HepG2 (cell line): ENCODE measurements around the gene NACC2. TPM values are rescaled to one million over a fixed set of nuclear protein-coding genes. Genes with fewer than 3 reads are reported as not detected.

Source experiments
- ATAC-seq: fragments of 200-7000 bp; cut with Tn5 transposase; 3 replicates; pipeline ENCODE4 v1.9.1; 2020; ENCODE audit warnings: mild to moderate bottlenecking, moderate library complexity
- BruUV-seq: library from RNA; stranded (reverse); fragments of 400-500 nt; replicated peaks from 2 replicates; lab custom pipeline; 2021; lab: Mats Ljungman, UMichigan
- CTCF ChIA-PET: fragments of 300-600 bp; formaldehyde crosslinking; extraction: SDS; loops from one replicate; lab custom pipeline; 2021; ENCODE audit warnings: low total read pairs, inconsistent platforms, low intra/inter-chr PET ratio; lab: Yijun Ruan, JAX
- POLR2A ChIA-PET: fragments of 350-600 bp; sonication (Branson Sonifier 250); formaldehyde crosslinking; loops from one replicate; lab custom pipeline; 2020; ENCODE audit warnings: antibody characterized with exemption, inconsistent platforms; lab: Yijun Ruan, JAX
- DNase-seq: peaks from one replicate; pipeline ENCODE4 v3.0.0-alpha.2; 2015; ENCODE audit warnings: low spot score
- FAIRE-seq: peaks from 3 replicates; lab custom pipeline; 2011; peaks lifted over from hg19 to GRCh38; lab: Jason Lieb, UNC
- H2AFZ ChIP-seq: one replicate; pipeline ENCODE4 v1.6.1; 2011; ENCODE audit warnings: low read length, inconsistent platforms
- H3K27ac ChIP-seq: fragments of 300-600 bp; 3 replicates; pipeline ENCODE4 v1.8.0; 2011; ENCODE audit warnings: mixed run types, mild to moderate bottlenecking, mixed read lengths, low read length, inconsistent platforms; ENCODE audit not compliant: insufficient read depth; ENCODE audit errors: extremely low read length
- H3K27me3 ChIP-seq, 2 experiments: fragments of 200-600 bp in 1 of 2; 2 replicates in 1 of 2; 3 replicates in 1 of 2; pipeline versions ENCODE4 v1.6.0 to v1.8.0; 2011; ENCODE audit warnings: low read length in 2 of 2, mild to moderate bottlenecking in 2 of 2, moderate library complexity in 2 of 2, inconsistent platforms in 1 of 2; ENCODE audit not compliant: insufficient read depth in 2 of 2, control insufficient read depth in 1 of 2
- H3K36me3 ChIP-seq, 2 experiments: fragments of 200-600 bp in 1 of 2; replicated peaks in 1 of 2; 2 replicates in 1 of 2; 3 replicates in 1 of 2; pipeline versions ENCODE4 v1.5.1 to v1.8.0; 2011; ENCODE audit warnings: low read length in 2 of 2, inconsistent platforms in 1 of 2; ENCODE audit not compliant: insufficient read depth in 2 of 2, control insufficient read depth in 1 of 2
- H3K4me1 ChIP-seq: 2 replicates; pipeline ENCODE4 v1.5.1; 2012; ENCODE audit warnings: low read length, inconsistent platforms; ENCODE audit not compliant: insufficient read depth
- H3K4me2 ChIP-seq: 2 replicates; pipeline ENCODE4 v1.6.0; 2011; ENCODE audit warnings: low read depth, low read length, inconsistent platforms
- H3K4me3 ChIP-seq, 3 experiments: fragments of 200-600 bp in 1 of 3; sonication (generic), shearing (Covaris generic) in 1 of 3; replicated peaks in 1 of 3; 2 replicates each; pipeline ENCODE4 v1.5.1; 2011 to 2016; ENCODE audit warnings: low read length in 3 of 3, inconsistent platforms in 2 of 3, low read depth in 2 of 3, mild to moderate bottlenecking in 2 of 3, control low read depth in 1 of 3, mixed read lengths in 1 of 3; ENCODE audit not compliant: insufficient read depth in 1 of 3
- H3K79me2 ChIP-seq: one replicate; pipeline ENCODE4 v1.6.1; 2011; ENCODE audit warnings: low read length, inconsistent platforms; ENCODE audit not compliant: insufficient read depth
- H3K9ac ChIP-seq: 2 replicates; pipeline ENCODE4 v1.6.0; 2011; ENCODE audit warnings: mild to moderate bottlenecking, low read depth, low read length, inconsistent platforms; ENCODE audit not compliant: insufficient read depth
- H3K9me3 ChIP-seq: 2 replicates; pipeline ENCODE4 v1.5.1; 2012; ENCODE audit warnings: mild to moderate bottlenecking, low read length
- H4K20me1 ChIP-seq: 2 replicates; pipeline ENCODE4 v1.6.0; 2011; ENCODE audit warnings: inconsistent platforms, mild to moderate bottlenecking, low read length, moderate library complexity; ENCODE audit not compliant: insufficient read depth
- CAMTA2 ChIP-seq: sonication (generic); formaldehyde crosslinking; IDR thresholded peaks from 2 replicates; pipeline ENCODE4 v1.4.0; 2020; ENCODE audit warnings: mild to moderate bottlenecking, missing genetic modification reagents, borderline replicate concordance
- FOXA3 ChIP-seq: IDR thresholded peaks from 2 replicates; pipeline ENCODE4 v1.6.1; 2016; ENCODE audit warnings: missing genetic modification reagents, missing compliant biosample characterization
- GATAD1 ChIP-seq: IDR thresholded peaks from 2 replicates; pipeline ENCODE4 v1.6.1; 2016; ENCODE audit warnings: missing genetic modification reagents, missing compliant biosample characterization
- HOXA3 ChIP-seq: sonication (generic); formaldehyde crosslinking; IDR thresholded peaks from 2 replicates; pipeline ENCODE4 v1.5.0; 2020; ENCODE audit warnings: missing genetic modification reagents
- IKZF4 ChIP-seq: sonication (generic); formaldehyde crosslinking; IDR thresholded peaks from 2 replicates; pipeline ENCODE4 v1.5.1; 2020; ENCODE audit warnings: borderline replicate concordance, mild to moderate bottlenecking, low read depth, missing genetic modification reagents; ENCODE audit errors: not compliant biosample characterization
- MAFF ChIP-seq: IDR thresholded peaks from 2 replicates; pipeline ENCODE4 v1.6.1; 2011; ENCODE audit warnings: low read depth, low read length, improper control_type of control experiment
- MBD4 ChIP-seq: IDR thresholded peaks from 2 replicates; pipeline ENCODE4 v1.6.1; 2012; ENCODE audit warnings: low read length, inconsistent platforms, borderline replicate concordance
- MIER3 ChIP-seq: IDR thresholded peaks from 2 replicates; pipeline ENCODE4 v1.6.1; 2016; ENCODE audit warnings: missing compliant biosample characterization, borderline replicate concordance
- PRPF4 ChIP-seq: fragments of 200-400 bp; formaldehyde crosslinking; IDR thresholded peaks from 2 replicates; pipeline ENCODE4 v1.6.1; 2016; ENCODE audit warnings: low read length, low read depth; ENCODE audit not compliant: poor library complexity, severe bottlenecking
- SP140L ChIP-seq: sonication (generic); formaldehyde crosslinking; IDR thresholded peaks from 2 replicates; pipeline ENCODE4 v1.4.0; 2020; ENCODE audit warnings: missing genetic modification reagents, borderline replicate concordance
- ZBTB33 ChIP-seq: sonication (generic); formaldehyde crosslinking; IDR thresholded peaks from 2 replicates; pipeline ENCODE4 v1.4.0; 2020; ENCODE audit warnings: missing genetic modification reagents
- ZBTB38 ChIP-seq: sonication (generic); formaldehyde crosslinking; IDR thresholded peaks from 2 replicates; pipeline ENCODE4 v1.5.1; 2020; ENCODE audit warnings: mild to moderate bottlenecking, missing genetic modification reagents
- ZFY ChIP-seq: sonication (generic); formaldehyde crosslinking; IDR thresholded peaks from 2 replicates; pipeline ENCODE4 v1.4.0; 2020; ENCODE audit warnings: missing genetic modification reagents
- WGBS: methylation state at CpG from one replicate; pipeline ENCODE4 v1.1.6; 2017; ENCODE audit warnings: low lambda C conversion rate; 5-methylcytosine and 5-hydroxymethylcytosine counted together
- in situ Hi-C: cut with HindIII; loops from 2 replicates; pipeline ENCODE4 v1.10.0; 2017; ENCODE audit warnings: low pct_unique_long_range_greater_than_20kb; ENCODE audit not compliant: extremely low pct_ligation_motif_present
- intact Hi-C: fragments of 100-400 bp; cut with micrococcal nuclease; formaldehyde crosslinking; loops from one replicate; pipeline ENCODE4 v1.10.0; 2022; ENCODE audit not compliant: unreplicated experiment
- polyA plus RNA-seq, 8 experiments: library from polyadenylated mRNA; depleted of rRNA in 3 of 8; stranded (reverse) in 7 of 8; unstranded in 1 of 8; fragments of >200 nt; fragmentation: Illumina TruSeq in 4 of 8; extraction: Trizol in 4 of 8; gene quantifications; 2 replicates each; pipeline versions ENCODE4 v1.2.1 to v1.2.3, GENCODE V29; 2011 to 2016; ENCODE audit warnings: low read depth in 4 of 8, missing spikeins in 1 of 8, mixed read lengths in 1 of 8; ENCODE audit not compliant: insufficient read depth in 1 of 8
- total RNA-seq, 5 experiments: library from RNA; depleted of rRNA; stranded (reverse); fragments of >200 nt; fragmentation: Illumina TruSeq; extraction: Trizol; gene quantifications; 2 replicates each; pipeline ENCODE4 v1.2.3, GENCODE V29; 2016; ENCODE audit warnings: low read depth in 1 of 5
- TF ChIP-seq, protein P1 (sequence below): sonication (generic); formaldehyde crosslinking; conservative IDR thresholded peaks from 2 replicates; pipeline ENCODE4 v1.4.0; 2020; ENCODE audit warnings: missing genetic modification reagents
- TF ChIP-seq, protein P2 (sequence below): sonication (generic); formaldehyde crosslinking; IDR thresholded peaks from 2 replicates; pipeline ENCODE4 v1.5.0; 2020; ENCODE audit warnings: missing genetic modification reagents, mild to moderate bottlenecking, borderline replicate concordance
- TF ChIP-seq, protein P3 (sequence below): sonication (generic); formaldehyde crosslinking; IDR thresholded peaks from 2 replicates; pipeline ENCODE4 v1.4.0; 2020; ENCODE audit warnings: missing genetic modification reagents

NACC2 gene
- total and polyA plus RNA-seq, 2 of the 13 experiments (the other 11 are each of a cell fraction or from before 2014, with no cell fraction given), result 5.9 to 12.3 TPM

DNA sequence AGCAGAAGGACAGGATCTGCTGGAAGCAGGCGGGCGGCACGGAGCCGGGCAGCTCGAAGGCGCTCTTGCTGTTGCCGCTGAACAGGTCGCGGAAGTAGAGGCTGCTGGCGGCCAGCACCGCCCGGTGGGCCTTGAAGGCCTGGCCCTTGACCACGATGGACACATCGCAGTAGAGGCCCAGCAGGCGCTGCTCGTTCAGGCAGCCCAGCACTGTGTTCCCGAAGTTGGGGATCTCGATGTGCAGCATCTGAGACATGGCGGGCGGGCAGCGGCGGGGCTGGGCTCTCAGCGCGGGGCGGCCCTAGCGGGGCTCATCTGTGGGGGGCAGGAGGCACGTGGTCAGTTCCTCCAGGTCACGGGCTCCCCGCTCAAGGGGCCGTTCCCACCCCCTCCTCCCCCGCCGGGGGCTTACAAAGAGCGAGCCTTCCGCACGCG, 44.8 kb downstream of the NACC2 start:
- no peaks in the 10 kb centered on the region for H3K9me3 ChIP-seq
- no peak for TF ChIP-seq MBD4
- no peak for TF ChIP-seq CAMTA2 (CRISPR knock-in tag)
- no peak for TF ChIP-seq FOXA3 (CRISPR knock-in tag)
- TF ChIP-seq MAFF, result no peak
- TF ChIP-seq ZBTB33 (CRISPR knock-in tag), result peak; percentile 70; the same call in 1 of the 2 replicates
- no peak for TF ChIP-seq SP140L
- peak; percentile 33 for TF ChIP-seq PRPF4
- TF ChIP-seq IKZF4 (CRISPR knock-in tag), result no peak
- TF ChIP-seq, protein P1, sequence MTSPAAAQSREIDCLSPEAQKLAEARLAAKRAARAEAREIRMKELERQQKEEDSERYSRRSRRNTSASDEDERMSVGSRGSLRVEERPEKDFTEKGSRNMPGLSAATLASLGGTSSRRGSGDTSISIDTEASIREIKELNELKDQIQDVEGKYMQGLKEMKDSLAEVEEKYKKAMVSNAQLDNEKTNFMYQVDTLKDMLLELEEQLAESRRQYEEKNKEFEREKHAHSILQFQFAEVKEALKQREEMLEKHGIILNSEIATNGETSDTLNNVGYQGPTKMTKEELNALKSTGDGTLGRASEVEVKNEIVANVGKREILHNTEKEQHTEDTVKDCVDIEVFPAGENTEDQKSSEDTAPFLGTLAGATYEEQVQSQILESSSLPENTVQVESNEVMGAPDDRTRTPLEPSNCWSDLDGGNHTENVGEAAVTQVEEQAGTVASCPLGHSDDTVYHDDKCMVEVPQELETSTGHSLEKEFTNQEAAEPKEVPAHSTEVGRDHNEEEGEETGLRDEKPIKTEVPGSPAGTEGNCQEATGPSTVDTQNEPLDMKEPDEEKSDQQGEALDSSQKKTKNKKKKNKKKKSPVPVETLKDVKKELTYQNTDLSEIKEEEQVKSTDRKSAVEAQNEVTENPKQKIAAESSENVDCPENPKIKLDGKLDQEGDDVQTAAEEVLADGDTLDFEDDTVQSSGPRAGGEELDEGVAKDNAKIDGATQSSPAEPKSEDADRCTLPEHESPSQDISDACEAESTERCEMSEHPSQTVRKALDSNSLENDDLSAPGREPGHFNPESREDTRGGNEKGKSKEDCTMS (CRISPR knock-in tag), result no peak
- no peak for TF ChIP-seq MIER3 (CRISPR knock-in tag)
- peak; percentile 89 for TF ChIP-seq ZBTB38 (CRISPR knock-in tag)
- no peak for TF ChIP-seq HOXA3 (CRISPR knock-in tag)
- peak; percentile 19; the same call in 1 of the 2 replicates for TF ChIP-seq ZFY
- TF ChIP-seq, protein P2, sequence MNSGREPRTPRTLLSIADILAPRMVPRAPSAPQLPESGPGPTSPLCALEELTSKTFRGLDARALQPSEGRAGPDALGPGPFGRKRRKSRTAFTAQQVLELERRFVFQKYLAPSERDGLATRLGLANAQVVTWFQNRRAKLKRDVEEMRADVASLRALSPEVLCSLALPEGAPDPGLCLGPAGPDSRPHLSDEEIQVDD (CRISPR knock-in tag), result no peak
- no peak for TF ChIP-seq GATAD1
- TF ChIP-seq, protein P3, sequence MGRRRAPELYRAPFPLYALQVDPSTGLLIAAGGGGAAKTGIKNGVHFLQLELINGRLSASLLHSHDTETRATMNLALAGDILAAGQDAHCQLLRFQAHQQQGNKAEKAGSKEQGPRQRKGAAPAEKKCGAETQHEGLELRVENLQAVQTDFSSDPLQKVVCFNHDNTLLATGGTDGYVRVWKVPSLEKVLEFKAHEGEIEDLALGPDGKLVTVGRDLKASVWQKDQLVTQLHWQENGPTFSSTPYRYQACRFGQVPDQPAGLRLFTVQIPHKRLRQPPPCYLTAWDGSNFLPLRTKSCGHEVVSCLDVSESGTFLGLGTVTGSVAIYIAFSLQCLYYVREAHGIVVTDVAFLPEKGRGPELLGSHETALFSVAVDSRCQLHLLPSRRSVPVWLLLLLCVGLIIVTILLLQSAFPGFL (CRISPR knock-in tag), result no peak
- TF ChIP-seq, all 625 proteins: peak for 4
- no TSS peak for BruUV-seq
- ChIA-PET CTCF (no interaction called here), POLR2A (interaction anchor here (2.4 to 3.5 kb wide), 2 partner anchors 42 to 57 kb away, joined by 13 to 47 read pairs; no protein-coding TSS in a partner anchor)
- peaks cover 13 to 35% of the 10 kb centered on the region in 2 experiments; a peak in 3 of 5 replicates for H3K36me3 ChIP-seq
- no peak overlapping the region for H2AFZ ChIP-seq
- H3K9ac ChIP-seq, result no peak overlapping the region
- H3K4me3 ChIP-seq, result no peak overlapping the region
- H3K27ac ChIP-seq, result peak overlapping the region; percentile 75
- peaks cover 22% of the 10 kb centered on the region for H4K20me1 ChIP-seq
- FAIRE-seq (no peak), DNase-seq (no peak), ATAC-seq (no peak)
- intact Hi-C loops, result loop anchor here (5.0 kb wide), 3 partner anchors 38 to 58 kb away; no protein-coding TSS in a partner anchor
- H3K79me2 ChIP-seq, result peaks cover 29% of the 10 kb centered on the region
- H3K27me3 ChIP-seq, result no peaks in the 10 kb centered on the region
- peak overlapping the region; percentile 93; the same call in 1 of the 2 replicates for H3K4me2 ChIP-seq
- in situ Hi-C loops, result no loop called here
- H3K4me1 ChIP-seq, result peaks cover 31% of the 10 kb centered on the region
- 92% methylated on average over 11 of the region's 36 CpGs for WGBS
